Stimulated activated naive CD8-positive, alpha-beta T cell treated with anti-CD3 and anti-CD28 coated beads, Interleukin-15, Interleukin-2, amounts not matched to agents 100 ng/mL and 50 ng/mL, for 24 hours (primary cell): ENCODE measurements around the gene SH3RF3.

Source experiments
- H3K27ac Mint-ChIP-seq: one replicate; pipeline ENCODE4 v1.8.0; 2021; ENCODE audit warnings: mild to moderate bottlenecking, mixed read lengths
- H3K27me3 Mint-ChIP-seq: one replicate; pipeline ENCODE4 v1.8.0; 2021; ENCODE audit warnings: mixed read lengths
- H3K36me3 Mint-ChIP-seq: one replicate; pipeline ENCODE4 v1.8.0; 2021; ENCODE audit warnings: low read depth, mixed read lengths
- H3K4me1 Mint-ChIP-seq: one replicate; pipeline ENCODE4 v1.8.0; 2021; ENCODE audit warnings: low read depth, mixed read lengths
- H3K4me3 Mint-ChIP-seq: one replicate; pipeline ENCODE4 v1.8.0; 2021; ENCODE audit warnings: mild to moderate bottlenecking, mixed read lengths
- H3K9me3 Mint-ChIP-seq: one replicate; pipeline ENCODE4 v1.8.0; 2021; ENCODE audit warnings: mixed read lengths

The SH3RF3 gene

DNA sequence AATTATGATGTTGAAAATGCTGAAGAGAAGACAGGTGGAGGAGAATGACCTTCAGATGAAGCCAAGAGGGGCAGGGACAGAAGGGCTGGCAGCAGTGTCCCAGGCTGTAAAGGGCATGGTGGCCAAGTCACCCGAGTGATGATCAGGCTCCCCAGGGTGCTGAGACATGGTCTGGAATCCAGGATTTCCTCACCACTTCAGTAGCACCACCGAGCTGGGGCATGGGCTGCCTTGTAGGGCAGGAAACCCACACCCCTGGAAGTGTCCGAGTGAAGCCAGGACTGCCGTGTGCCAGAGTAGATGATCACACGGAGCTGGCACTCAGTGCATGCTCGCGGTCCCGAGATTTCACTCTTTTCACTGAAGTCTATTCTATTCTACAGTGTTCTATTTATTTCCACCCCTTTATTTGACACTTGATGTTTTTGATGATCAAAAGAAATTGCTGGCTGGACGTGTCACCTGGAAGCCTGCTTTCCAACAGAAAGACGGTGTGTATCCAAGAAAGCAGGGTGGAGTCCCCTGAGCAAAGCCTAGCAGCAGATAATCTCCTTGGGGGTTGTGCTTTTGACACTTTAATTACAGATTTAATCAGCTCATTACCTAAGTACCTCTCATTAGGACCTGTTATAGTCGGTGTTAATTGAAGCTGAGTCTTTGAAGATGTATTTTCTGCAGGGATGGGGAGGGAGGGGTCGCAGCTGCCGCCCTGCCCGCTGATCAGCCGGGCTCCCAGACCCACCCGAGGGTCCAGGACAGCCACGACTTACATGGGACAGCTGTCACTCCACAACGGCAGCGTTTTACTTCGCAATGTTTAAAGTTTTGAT lies 392.4 kb downstream of the SH3RF3 start:
- H3K4me3 Mint-ChIP-seq = no peak overlapping the region
- H3K36me3 Mint-ChIP-seq = no peaks in the 10 kb centered on the region
- no peaks in the 10 kb centered on the region for H3K9me3 Mint-ChIP-seq
- no peaks in the 10 kb centered on the region for H3K27me3 Mint-ChIP-seq
- no peaks in the 10 kb centered on the region for H3K4me1 Mint-ChIP-seq
- H3K27ac Mint-ChIP-seq = no peak overlapping the region

DNA sequence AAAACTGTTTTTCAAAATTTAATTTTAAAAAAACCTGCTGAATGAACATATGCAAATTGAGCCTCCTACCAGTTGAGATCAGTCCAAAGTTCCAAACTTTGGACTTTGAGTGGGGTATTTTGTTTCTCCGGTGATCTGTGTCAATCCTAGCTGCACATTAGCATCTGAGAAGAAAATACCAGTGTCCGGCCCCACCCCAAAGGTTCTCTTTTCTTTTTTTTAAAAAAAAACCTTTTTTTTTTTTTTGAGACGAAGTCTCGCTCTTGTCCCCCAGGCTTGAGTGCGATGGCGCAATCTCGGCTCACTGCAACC lies 393.0 kb downstream of the SH3RF3 start:
- Mint-ChIP-seq H3K27me3 (no peaks in the 10 kb centered on the region), H3K36me3 (no peaks in the 10 kb centered on the region), H3K27ac (no peak overlapping the region), H3K4me1 (no peaks in the 10 kb centered on the region), H3K9me3 (no peaks in the 10 kb centered on the region), H3K4me3 (no peak overlapping the region)

GRCh38 chr2:109523121-109523520 lies 394.1 kb downstream of the SH3RF3 start:
- Mint-ChIP-seq H3K36me3 (no peaks in the 10 kb centered on the region), H3K4me3 (no peak overlapping the region), H3K27me3 (peaks cover 6% of the 10 kb centered on the region), H3K4me1 (no peaks in the 10 kb centered on the region), H3K27ac (no peak overlapping the region), H3K9me3 (no peaks in the 10 kb centered on the region)

- H3K4me1 Mint-ChIP-seq = no peaks in the 10 kb centered on the region
- H3K9me3 Mint-ChIP-seq = no peaks in the 10 kb centered on the region
- H3K36me3 Mint-ChIP-seq = no peaks in the 10 kb centered on the region
- H3K27ac Mint-ChIP-seq = no peak overlapping the region
- peaks cover 6% of the 10 kb centered on the region for H3K27me3 Mint-ChIP-seq
- no peak overlapping the region for H3K4me3 Mint-ChIP-seq
Observed at GRCh38 chr2:109523536-109524361, 394.7 kb downstream of the SH3RF3 start.

DNA sequence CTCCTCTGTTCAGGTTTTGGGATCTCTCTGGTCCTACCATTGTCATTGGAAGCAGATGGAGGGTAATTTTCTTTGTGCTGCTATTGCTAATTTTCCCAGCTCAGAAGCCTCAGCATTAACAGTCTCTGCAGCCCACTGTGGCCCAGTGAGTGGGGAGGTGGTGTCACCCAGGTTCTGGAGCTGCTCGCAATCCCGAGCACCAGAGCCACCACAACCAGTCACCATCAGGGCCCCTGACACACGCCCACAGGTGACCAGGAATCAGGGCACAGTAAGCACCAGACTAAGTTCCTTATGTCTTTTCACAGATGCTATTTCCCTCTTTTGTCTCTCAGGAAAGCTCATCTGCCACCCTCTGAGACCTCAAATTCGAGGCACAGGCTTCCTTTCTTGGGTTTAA lies 396.8 kb downstream of the SH3RF3 start:
- Mint-ChIP-seq H3K4me1 (no peaks in the 10 kb centered on the region), H3K4me3 (no peak overlapping the region), H3K27ac (no peak overlapping the region), H3K9me3 (no peaks in the 10 kb centered on the region), H3K27me3 (peaks cover 6% of the 10 kb centered on the region), H3K36me3 (no peaks in the 10 kb centered on the region)

DNA sequence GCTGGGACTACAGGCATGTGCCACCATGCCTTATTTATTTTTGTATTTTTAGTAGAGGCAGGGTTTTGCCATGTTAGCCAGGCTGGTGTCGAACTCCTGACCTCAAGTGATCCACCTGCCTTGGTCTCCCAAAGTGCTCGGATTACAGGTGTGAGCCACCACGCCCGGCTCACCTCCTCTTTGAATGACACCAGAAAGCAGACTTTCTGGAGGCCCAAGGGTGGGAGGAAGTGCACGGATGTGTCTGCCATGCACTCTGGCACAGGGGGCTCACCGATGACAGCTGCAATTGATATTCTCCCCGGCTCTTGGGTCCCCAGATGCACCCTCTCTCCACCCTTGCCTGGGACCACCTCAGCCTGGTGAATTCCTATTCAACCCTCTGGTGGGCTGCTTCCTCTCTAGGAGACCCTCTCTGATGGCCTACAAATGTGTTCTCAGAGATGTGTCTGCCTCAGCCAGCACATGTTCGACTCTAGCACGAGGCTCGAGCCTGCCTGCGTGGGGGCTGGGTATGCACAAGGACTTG lies 397.5 kb downstream of the SH3RF3 start:
- no peaks in the 10 kb centered on the region for H3K4me1 Mint-ChIP-seq
- no peaks in the 10 kb centered on the region for H3K36me3 Mint-ChIP-seq
- H3K4me3 Mint-ChIP-seq = no peak overlapping the region
- peaks cover 6% of the 10 kb centered on the region for H3K27me3 Mint-ChIP-seq
- H3K9me3 Mint-ChIP-seq = no peaks in the 10 kb centered on the region
- no peak overlapping the region for H3K27ac Mint-ChIP-seq

DNA sequence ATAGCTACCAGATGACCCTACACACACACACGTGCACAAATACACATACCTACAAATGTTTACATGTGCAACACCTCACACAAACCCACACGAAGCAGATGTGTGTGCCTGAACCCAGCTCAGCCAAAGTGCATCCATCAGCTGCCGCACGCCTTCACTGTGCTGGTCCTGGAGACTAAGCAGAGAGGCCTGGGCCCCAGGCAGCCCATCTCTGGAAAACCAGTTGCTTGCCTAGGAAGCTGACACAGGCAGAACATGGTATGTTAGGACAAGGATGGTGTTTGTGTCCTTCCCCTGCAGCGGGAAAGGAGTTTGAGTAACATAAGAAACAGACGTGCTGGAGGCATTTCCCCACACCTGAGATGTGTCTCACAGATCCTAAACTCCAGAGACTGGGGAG lies 398.1 kb downstream of the SH3RF3 start:
- H3K27ac Mint-ChIP-seq = no peak overlapping the region
- H3K36me3 Mint-ChIP-seq = no peaks in the 10 kb centered on the region
- H3K4me1 Mint-ChIP-seq = no peaks in the 10 kb centered on the region
- no peak overlapping the region for H3K4me3 Mint-ChIP-seq
- H3K27me3 Mint-ChIP-seq = peaks cover 6% of the 10 kb centered on the region
- H3K9me3 Mint-ChIP-seq = no peaks in the 10 kb centered on the region

GRCh38 chr2:109527846-109528705 lies 399.1 kb downstream of the SH3RF3 start:
- Mint-ChIP-seq H3K36me3 (no peaks in the 10 kb centered on the region), H3K27me3 (peaks cover 6% of the 10 kb centered on the region), H3K4me1 (no peaks in the 10 kb centered on the region), H3K9me3 (no peaks in the 10 kb centered on the region), H3K4me3 (no peak overlapping the region), H3K27ac (no peak overlapping the region)

DNA sequence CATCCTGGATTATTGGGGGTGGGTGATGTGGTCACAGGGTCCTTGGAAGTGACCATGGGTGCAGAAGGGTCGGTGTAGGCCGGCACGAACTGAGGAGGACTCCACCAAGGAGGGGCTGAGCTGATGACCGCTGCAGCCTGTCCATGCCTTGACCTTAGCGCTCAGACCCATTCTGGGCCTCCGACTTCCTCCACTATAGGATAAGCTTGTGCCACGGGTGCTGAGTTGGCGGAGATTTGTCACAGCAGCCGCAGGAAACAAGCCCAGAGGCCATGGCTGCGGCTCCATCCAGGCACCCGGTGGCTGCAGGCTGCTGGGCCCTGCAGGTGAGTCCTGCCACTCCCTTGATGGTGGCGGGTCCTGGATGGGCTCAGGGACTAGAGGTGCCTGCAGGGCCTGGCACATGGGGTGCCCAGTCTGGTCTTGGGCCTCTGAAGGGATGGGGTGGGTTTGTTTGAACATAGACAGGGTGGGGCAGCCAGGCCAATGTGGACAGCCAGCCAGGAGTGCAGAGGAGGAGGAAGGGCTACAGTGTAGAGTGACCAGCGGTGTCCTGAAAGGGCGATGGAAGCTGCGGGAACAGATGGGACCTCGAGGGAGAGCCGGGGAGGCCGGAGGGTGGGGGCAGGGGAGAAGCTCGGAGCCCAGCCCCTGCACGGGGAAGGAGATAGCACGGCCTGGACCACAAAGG lies 400.0 kb downstream of the SH3RF3 start:
- H3K27ac Mint-ChIP-seq = no peak overlapping the region
- H3K27me3 Mint-ChIP-seq = peaks cover 6% of the 10 kb centered on the region
- H3K4me1 Mint-ChIP-seq = no peaks in the 10 kb centered on the region

DNA sequence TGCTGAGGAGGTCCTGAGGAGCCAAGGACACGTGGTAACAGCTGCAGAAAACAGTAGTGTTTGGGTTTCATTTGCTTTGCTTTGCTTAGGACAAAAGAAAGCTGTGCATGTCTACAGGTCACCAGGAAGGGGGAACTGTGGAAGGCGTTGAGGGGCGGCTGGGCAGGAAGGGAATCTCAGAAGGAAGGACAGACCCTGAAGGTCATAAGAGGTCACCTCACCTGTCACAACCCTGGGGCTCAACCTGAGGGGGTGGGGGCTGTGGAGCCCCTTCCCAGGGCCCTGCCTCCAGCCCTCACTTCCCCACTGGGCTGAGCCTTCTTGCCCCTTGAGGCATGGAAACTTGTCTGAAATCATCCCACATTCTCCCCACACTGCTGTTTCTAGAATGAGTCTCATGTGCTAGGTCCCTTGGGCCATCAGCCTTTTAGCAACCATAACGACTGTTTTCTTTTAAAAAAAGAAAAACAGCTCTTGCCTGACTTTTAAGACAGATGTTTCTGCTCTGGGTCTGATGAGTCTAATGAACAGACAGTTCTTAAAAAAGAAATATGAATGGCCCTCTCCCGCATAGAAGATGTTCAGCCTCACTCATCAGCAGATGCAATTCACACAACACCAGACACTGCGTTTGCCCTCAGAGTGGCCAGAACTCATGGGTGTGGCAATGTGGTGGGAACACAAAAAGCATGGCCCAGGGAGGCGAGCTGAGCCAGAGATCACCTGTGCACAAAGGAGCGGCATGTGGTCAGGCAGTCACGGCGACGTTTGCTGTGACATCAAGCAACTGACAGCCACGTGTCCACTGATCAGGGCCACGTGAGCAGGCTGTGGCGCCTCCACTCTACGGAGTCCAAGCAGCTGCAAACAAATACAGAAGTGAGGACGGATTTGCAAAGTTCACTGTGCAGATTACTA lies 400.8 kb downstream of the SH3RF3 start:
- Mint-ChIP-seq H3K4me3 (no peak overlapping the region), H3K9me3 (no peaks in the 10 kb centered on the region), H3K4me1 (no peaks in the 10 kb centered on the region), H3K27ac (no peak overlapping the region), H3K27me3 (peaks cover 6% of the 10 kb centered on the region), H3K36me3 (no peaks in the 10 kb centered on the region)

More for the DNA sequence above, 400.0 kb downstream of the SH3RF3 start:
- H3K36me3 Mint-ChIP-seq = no peaks in the 10 kb centered on the region
- H3K4me3 Mint-ChIP-seq = no peak overlapping the region
- no peaks in the 10 kb centered on the region for H3K9me3 Mint-ChIP-seq

DNA sequence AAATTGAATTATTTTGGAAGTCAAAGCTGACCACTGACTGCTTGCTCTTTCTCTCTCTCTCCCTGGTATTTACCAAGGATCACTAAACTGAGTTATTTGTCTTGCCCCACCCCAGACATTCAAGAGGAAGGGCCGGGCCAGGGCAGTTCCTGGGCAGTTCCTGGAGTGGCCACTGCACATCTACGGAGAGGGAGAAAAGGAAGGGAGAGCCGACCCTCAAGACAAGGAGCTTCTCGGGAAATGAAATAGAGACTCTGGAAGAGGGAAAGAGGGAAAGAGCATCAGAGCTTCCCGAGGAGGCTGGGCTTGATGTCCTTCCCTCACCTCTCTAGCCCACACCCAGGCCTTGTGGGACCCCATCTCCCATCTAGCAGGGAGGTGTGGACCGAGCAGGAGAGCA lies 401.7 kb downstream of the SH3RF3 start:
- H3K4me3 Mint-ChIP-seq = no peak overlapping the region
- no peaks in the 10 kb centered on the region for H3K9me3 Mint-ChIP-seq
- no peaks in the 10 kb centered on the region for H3K4me1 Mint-ChIP-seq
- peaks cover 6% of the 10 kb centered on the region for H3K27me3 Mint-ChIP-seq
- H3K36me3 Mint-ChIP-seq = no peaks in the 10 kb centered on the region
- H3K27ac Mint-ChIP-seq = no peak overlapping the region

- Mint-ChIP-seq H3K27ac (no peak overlapping the region), H3K27me3 (peaks cover 6% of the 10 kb centered on the region), H3K9me3 (no peaks in the 10 kb centered on the region), H3K4me3 (no peak overlapping the region), H3K36me3 (no peaks in the 10 kb centered on the region), H3K4me1 (no peaks in the 10 kb centered on the region)
Observed at GRCh38 chr2:109531221-109531620, 402.2 kb downstream of the SH3RF3 start.

GRCh38 chr2:109531896-109532727 lies 403.1 kb downstream of the SH3RF3 start:
- no peak overlapping the region for H3K4me3 Mint-ChIP-seq

More at GRCh38 chr2:109531896-109532727, 403.1 kb downstream of the SH3RF3 start:
- peaks cover 10% of the 10 kb centered on the region for H3K27me3 Mint-ChIP-seq
- H3K27ac Mint-ChIP-seq = no peak overlapping the region
- no peaks in the 10 kb centered on the region for H3K4me1 Mint-ChIP-seq
- H3K9me3 Mint-ChIP-seq = no peaks in the 10 kb centered on the region
- no peaks in the 10 kb centered on the region for H3K36me3 Mint-ChIP-seq
